K562 (cell line): ENCODE results near the gene BMP6. TPM values are rescaled to one million over a fixed set of nuclear protein-coding genes. Genes with fewer than 3 reads are reported as not detected.

ENCODE experiments used
- ATAC-seq: fragments of 200-7000 bp; cut with Tn5 transposase; 3 replicates; pipeline ENCODE4 v1.9.1; 2020; ENCODE audit warnings: moderate library complexity
- BruUV-seq: library from RNA; stranded (reverse); fragments of 400-500 nt; replicated peaks from 2 replicates; lab custom pipeline; 2021; lab: Mats Ljungman, UMichigan
- CTCF ChIA-PET: fragments of 300-600 bp; formaldehyde crosslinking; extraction: SDS; loops from one replicate; lab custom pipeline; 2021; ENCODE audit warnings: low intra/inter-chr PET ratio; lab: Yijun Ruan, JAX
- POLR2A ChIA-PET: fragments of 300-600, 350-650 bp; sonication (Branson Sonifier 250); formaldehyde crosslinking; extraction: SDS; loops from one replicate; lab custom pipeline; 2021; ENCODE audit warnings: antibody characterized with exemption, inconsistent platforms; lab: Yijun Ruan, JAX
- DNase-seq, 4 experiments: peaks; one replicate each; pipeline versions ENCODE4 v3.0.0 to v3.0.0-alpha.2; 2011 to 2018; ENCODE audit warnings: low spot score in 3 of 4, mixed read lengths in 3 of 4; ENCODE audit errors: extremely low read depth in 1 of 4
- FAIRE-seq: peaks from 2 replicates; lab custom pipeline; 2011; peaks lifted over from hg19 to GRCh38; lab: Jason Lieb, UNC
- H2AFZ ChIP-seq: 2 replicates; pipeline ENCODE4 v1.6.0; 2011; ENCODE audit warnings: low read depth, low read length, control low read depth, inconsistent platforms
- H3K27ac ChIP-seq: fragments of 200-600 bp; 3 replicates; pipeline ENCODE4 v1.8.0; 2011; ENCODE audit warnings: low read depth, mild to moderate bottlenecking, control low read depth, inconsistent platforms, low read length, moderate library complexity, mixed read lengths; ENCODE audit errors: extremely low read depth
- H3K27me3 ChIP-seq, 2 experiments: fragments of 300-600 bp in 1 of 2; 2 replicates in 1 of 2; 3 replicates in 1 of 2; pipeline versions ENCODE4 v1.6.0 to v1.8.0; 2011; ENCODE audit warnings: inconsistent platforms in 2 of 2, low read length in 2 of 2, mild to moderate bottlenecking in 1 of 2, mixed read lengths in 1 of 2, moderate library complexity in 1 of 2; ENCODE audit not compliant: control insufficient read depth in 2 of 2, insufficient read depth in 2 of 2
- H3K36me3 ChIP-seq: fragments of 300-600 bp; 3 replicates; pipeline ENCODE4 v1.8.0; 2011; ENCODE audit warnings: mild to moderate bottlenecking, low read length, inconsistent platforms; ENCODE audit not compliant: control insufficient read depth, insufficient read depth
- H3K4me1 ChIP-seq, 2 experiments: fragments of 200-600 bp in 1 of 2; replicated peaks in 1 of 2; 2 replicates in 1 of 2; 3 replicates in 1 of 2; pipeline versions ENCODE4 v1.5.1 to v1.8.0; 2011; ENCODE audit warnings: inconsistent platforms in 2 of 2, low read length in 2 of 2, mild to moderate bottlenecking in 1 of 2, mixed read lengths in 1 of 2, moderate library complexity in 1 of 2; ENCODE audit not compliant: control insufficient read depth in 2 of 2, insufficient read depth in 2 of 2
- H3K4me2 ChIP-seq: 2 replicates; pipeline ENCODE4 v1.6.1; 2011; ENCODE audit warnings: low read length, control low read depth, inconsistent platforms, mixed read lengths; ENCODE audit not compliant: insufficient read depth
- H3K4me3 ChIP-seq: fragments of 200-600 bp; sonication (generic), shearing (Covaris generic); 2 replicates; pipeline ENCODE4 v1.5.1; 2016; ENCODE audit warnings: control low read depth, inconsistent platforms
- H3K79me2 ChIP-seq: fragments of 200-600 bp; 3 replicates; pipeline ENCODE4 v1.8.0; 2011; ENCODE audit warnings: low read length, inconsistent platforms; ENCODE audit not compliant: control insufficient read depth, insufficient read depth
- H3K9ac ChIP-seq, 2 experiments: 2 replicates each; pipeline versions ENCODE4 v1.6.0 to v1.6.1; 2011; ENCODE audit warnings: low read depth in 2 of 2, low read length in 2 of 2, control low read depth in 1 of 2, inconsistent platforms in 1 of 2, mild to moderate bottlenecking in 1 of 2, mixed read lengths in 1 of 2; ENCODE audit not compliant: insufficient read depth in 1 of 2
- H3K9me1 ChIP-seq: one replicate; pipeline ENCODE4 v1.6.0; 2011; ENCODE audit warnings: inconsistent platforms, mild to moderate bottlenecking, low read length, moderate library complexity; ENCODE audit not compliant: control insufficient read depth, insufficient read depth
- H3K9me3 ChIP-seq: replicated peaks from 2 replicates; pipeline ENCODE4 v1.5.1; 2011; ENCODE audit warnings: low read depth, low read length, inconsistent platforms; ENCODE audit not compliant: control insufficient read depth, insufficient read depth
- H4K20me1 ChIP-seq: replicated peaks from 2 replicates; pipeline ENCODE4 v1.6.1; 2011; ENCODE audit warnings: low read length, inconsistent platforms, mixed read lengths; ENCODE audit not compliant: control insufficient read depth, insufficient read depth
- BMI1 ChIP-seq: fragments of 150-350 bp; IDR thresholded peaks from 2 replicates; pipeline ENCODE4 v1.6.1; 2014; ENCODE audit warnings: low read length
- CBX8 ChIP-seq: fragments of 200-600 bp; sonication (generic); IDR thresholded peaks from 2 replicates; pipeline ENCODE4 v1.6.1; 2012; ENCODE audit warnings: borderline replicate concordance, mixed run types, low read depth, mild to moderate bottlenecking, moderate library complexity, mixed read lengths, low read length, control low read depth, inconsistent platforms; ENCODE audit not compliant: poor library complexity, severe bottlenecking; ENCODE audit errors: extremely low read depth
- RCOR1 ChIP-seq, 2 experiments: IDR thresholded peaks; 2 replicates each; pipeline ENCODE4 v1.6.1; 2012; ENCODE audit warnings: low read depth in 2 of 2, low read length in 2 of 2, borderline replicate concordance in 1 of 2, improper control_type of control experiment in 1 of 2
- RNF2 ChIP-seq: sonication (generic); IDR thresholded peaks from 2 replicates; pipeline ENCODE4 v1.6.1; 2016
- SP2 ChIP-seq: IDR thresholded peaks from 2 replicates; pipeline ENCODE4 v1.6.1; 2011; ENCODE audit warnings: mild to moderate bottlenecking, low read depth, low read length, moderate library complexity; ENCODE audit not compliant: poor library complexity, severe bottlenecking; ENCODE audit errors: extremely low read depth
- ZFP36 ChIP-seq: fragments of 150-350 bp; IDR thresholded peaks from 2 replicates; pipeline ENCODE4 v1.6.1; 2018; ENCODE audit warnings: low read length, low read depth; ENCODE audit not compliant: partially characterized antibody
- WGBS: fragments of 100-300 bp; shearing (Covaris generic); methylation state at CpG from one replicate; pipeline ENCODE4 v1.1.6; 2016; ENCODE audit warnings: low coverage, mixed read lengths; ENCODE audit not compliant: insufficient coverage; ENCODE audit errors: missing lambda C conversion rate; 5-methylcytosine and 5-hydroxymethylcytosine counted together
- in situ Hi-C: fragments of 300-500 bp; cut with MboI; formaldehyde crosslinking; loops from 4 replicates; pipeline ENCODE4 v1.15.0; 2018; ENCODE audit warnings: inconsistent platforms, mixed read lengths
- intact Hi-C: fragments of 100-400 bp; cut with micrococcal nuclease; formaldehyde crosslinking; loops from 2 replicates; pipeline ENCODE4 v1.14.2; 2022
- polyA plus RNA-seq, 8 experiments: library from polyadenylated mRNA; depleted of rRNA in 4 of 8; stranded (reverse) in 5 of 8; unstranded in 3 of 8; fragments of >200 nt; fragmentation: Nextera tagmentation in 2 of 8; fragmentation: Illumina TruSeq in 1 of 8; extraction: Ambion mirVana in 2 of 8; extraction: Trizol in 1 of 8; gene quantifications; 2 replicates each; pipeline versions ENCODE4 v1.2.1 to v1.2.3, GENCODE V29; 2011 to 2014; ENCODE audit warnings: inconsistent platforms in 1 of 8, missing spikeins in 1 of 8
- total RNA-seq, 7 experiments: library from RNA; depleted of rRNA in 6 of 7; stranded (reverse); fragments of >200 nt in 6 of 7; fragmentation: Illumina TruSeq in 2 of 7; extraction: Trizol in 2 of 7; gene quantifications; 2 replicates each; pipeline versions ENCODE4 v1.2.1 to v1.2.3, GENCODE V29; 2011 to 2021; ENCODE audit warnings: low replicate concordance in 1 of 7

Gene BMP6
- total and polyA plus RNA-seq, 9 of the 15 experiments (the other 6 are each of a cell fraction or from before 2014, with no cell fraction given): 0.01 to 0.13 (median 0.06) TPM; not detected in 3

- POLR2A ChIA-PET: no interaction called here
- no peaks in the 10 kb centered on the region for H3K36me3 ChIP-seq
- H3K9ac ChIP-seq: no peak overlapping the region
- WGBS: 18% methylated on average over 8 of the region's 8 CpGs
- H3K4me3 ChIP-seq: no peak overlapping the region
- TF ChIP-seq ZFP36 (peak; percentile 49), RCOR1 (IDR thresholded peaks at IDR 0.05; ENCODE audit: borderline replicate concordance in 1 of 2, low read depth in 2 of 2, low read length in 2 of 2) (no peak), SP2 (no peak), BMI1 (peak; percentile 53; the same call in 1 of the 2 replicates), CBX8 (peak; percentile 99), RNF2 (peak; percentile 42; the same call in 1 of the 2 replicates)
- TF ChIP-seq, all 486 proteins: peak for 4
- H3K9me1 ChIP-seq: no peaks in the 10 kb centered on the region
- intact Hi-C loops: no loop called here
- H3K79me2 ChIP-seq: no peaks in the 10 kb centered on the region
- H3K9me3 ChIP-seq: no peaks in the 10 kb centered on the region
- in situ Hi-C loops: no loop called here
- CTCF ChIA-PET: interaction anchor here (0.6 to 0.7 kb wide), 2 partner anchors 11 to 14 kb away, joined by 3 to 4 read pairs; no protein-coding TSS in a partner anchor
- no peak for ATAC-seq
- peaks cover 13 to 15% of the 10 kb centered on the region in 2 experiments; a peak in 4 of 5 replicates for H3K4me1 ChIP-seq
- no peak for DNase-seq
- H2AFZ ChIP-seq: 0 out of 2 replicates have a peak overlapping the region, but pooled peaks have one; percentile 10
- H4K20me1 ChIP-seq: no peaks in the 10 kb centered on the region
- no peak overlapping the region for H3K4me2 ChIP-seq
- BruUV-seq: no TSS peak
- FAIRE-seq: no peak
- no peak overlapping the region for H3K27ac ChIP-seq
- peaks cover 4 to 6% of the 10 kb centered on the region in 2 experiments; a peak in 4 of 5 replicates for H3K27me3 ChIP-seq
Measured at GRCh38 chr6:7687145-7688111, 38.5 kb upstream of the BMP6 start.
